Measurements from ENCODE around the gene ZNF649. TPM values are rescaled to one million over a fixed set of nuclear protein-coding genes. Genes with fewer than 3 reads are reported as not detected.

Gene ZNF649
- total RNA-seq, 1 experiment from 2014 or later: 148 TPM

- TF ChIP-seq CTCF (conservative IDR thresholded peaks at IDR 0.05): no peak
- no peak overlapping the region for H3K9ac ChIP-seq (ENCODE audit: extremely low read depth, insufficient read length, low read length)
- no peak overlapping the region for H3K4ac ChIP-seq (ENCODE audit: low read depth, low read length)
- H3K27me3 Mint-ChIP-seq (ENCODE audit: low read depth): peaks cover 18% of the 10 kb centered on the region
- no peak overlapping the region for H2BK5ac ChIP-seq (ENCODE audit: insufficient read length, low read length)
- no peak overlapping the region for H3K4me2 ChIP-seq (ENCODE audit: insufficient read depth, insufficient read length, low read length)
- no peak overlapping the region for H3K27ac ChIP-seq (ENCODE audit: insufficient read length, low read depth, low read length)
- H3K4me3 Mint-ChIP-seq: no peak overlapping the region
- no peak overlapping the region for H3K14ac ChIP-seq (ENCODE audit: insufficient read depth, low read length)
- peaks cover 89 to 91% of the 10 kb centered on the region in 2 experiments for H3K9me3 Mint-ChIP-seq
- no peaks in the 10 kb centered on the region for H3K79me2 ChIP-seq (ENCODE audit: insufficient read depth, low read length)
- H3K79me1 ChIP-seq (ENCODE audit: insufficient read depth, low read depth, low read length, poor library complexity, severe bottlenecking): no peaks in the 10 kb centered on the region
- no peak overlapping the region for H2BK20ac ChIP-seq (ENCODE audit: low read depth, low read length, poor library complexity, severe bottlenecking)
- no peak overlapping the region for H4K5ac ChIP-seq (ENCODE audit: insufficient read length, low read depth, low read length)
- H3K36me3 Mint-ChIP-seq (ENCODE audit: insufficient read depth in 1 of 3, low read depth in 3 of 3): peaks cover 24 to 75% (median 46%) of the 10 kb centered on the region in 3 experiments
- no peak overlapping the region for H3K56ac ChIP-seq (ENCODE audit: insufficient read length, low read depth, low read length)
- no peaks in the 10 kb centered on the region for H3K27me3 ChIP-seq (ENCODE audit: insufficient read depth, low read length)
- WGBS (ENCODE audit: extremely low coverage, insufficient read length, low lambda C conversion rate): no CpG with 5 or more reads among the region's 8 CpGs
- no peak overlapping the region for H2BK12ac ChIP-seq (ENCODE audit: insufficient read length, low read depth, low read length)
- H4K91ac ChIP-seq (ENCODE audit: insufficient read length, low read depth, low read length): no peak overlapping the region
- H4K8ac ChIP-seq (replicated peaks; ENCODE audit: insufficient read length, low read depth, low read length): no peak overlapping the region
- no peaks in the 10 kb centered on the region for H4K20me1 ChIP-seq (ENCODE audit: control insufficient read depth, insufficient read depth, insufficient read length)
- no peak overlapping the region for H2BK120ac ChIP-seq (ENCODE audit: low read depth, low read length, poor library complexity, severe bottlenecking)
- DNase-seq: no peak
- H3K4me1 ChIP-seq (ENCODE audit: insufficient read depth, low read length): no peaks in the 10 kb centered on the region
- H3T11ph ChIP-seq (ENCODE audit: low read length): no peak overlapping the region
- no peaks in the 10 kb centered on the region for H3K23me2 ChIP-seq (ENCODE audit: insufficient read length, low read depth, low read length, poor library complexity, severe bottlenecking)
- no peak overlapping the region for H2AFZ ChIP-seq (ENCODE audit: low read length)
- peaks cover 71% of the 10 kb centered on the region for H3K9me3 ChIP-seq (ENCODE audit: control insufficient read depth, low read depth, low read length)
- no peak overlapping the region for H3K18ac ChIP-seq (ENCODE audit: insufficient read length, low read depth, low read length)
- H2BK15ac ChIP-seq (ENCODE audit: low read depth, low read length): no peak overlapping the region
- no peak overlapping the region for H3K23ac ChIP-seq (ENCODE audit: insufficient read length, low read depth, low read length)
- no peak overlapping the region for H3K27ac Mint-ChIP-seq
- no peak overlapping the region for H2AK5ac ChIP-seq (ENCODE audit: insufficient read length, low read length)
- H3K4me1 Mint-ChIP-seq: peaks cover 2 to 3% of the 10 kb centered on the region in 2 experiments; a peak in 2 of 4 replicates
Measured at GRCh38 chr19:51921949-51922348, 17.1 kb upstream of the ZNF649 start.

Data from H9 (cell line).